Measurements from ENCODE around the gene ARHGEF28.

DNA sequence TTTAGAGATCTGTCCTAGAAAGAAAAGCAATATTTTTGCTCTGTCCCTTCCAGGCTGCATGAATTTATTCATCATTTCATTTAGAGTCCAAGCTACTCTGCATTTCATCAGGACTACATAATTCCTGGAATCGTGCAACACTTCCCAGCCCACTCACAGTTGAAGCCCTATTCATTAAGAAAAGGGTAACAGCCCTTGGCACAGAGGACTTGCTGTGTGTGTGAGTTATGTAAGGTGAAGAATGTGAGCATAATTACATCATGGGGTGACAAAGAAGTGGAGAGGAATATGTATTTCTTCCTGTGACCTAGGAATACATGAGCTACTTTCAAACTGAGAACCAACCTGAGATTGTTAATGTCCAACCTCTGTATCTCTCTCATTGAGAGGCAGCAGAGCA lies 317.4 kb downstream of the ARHGEF28 start:
- TF ChIP-seq, protein P1, sequence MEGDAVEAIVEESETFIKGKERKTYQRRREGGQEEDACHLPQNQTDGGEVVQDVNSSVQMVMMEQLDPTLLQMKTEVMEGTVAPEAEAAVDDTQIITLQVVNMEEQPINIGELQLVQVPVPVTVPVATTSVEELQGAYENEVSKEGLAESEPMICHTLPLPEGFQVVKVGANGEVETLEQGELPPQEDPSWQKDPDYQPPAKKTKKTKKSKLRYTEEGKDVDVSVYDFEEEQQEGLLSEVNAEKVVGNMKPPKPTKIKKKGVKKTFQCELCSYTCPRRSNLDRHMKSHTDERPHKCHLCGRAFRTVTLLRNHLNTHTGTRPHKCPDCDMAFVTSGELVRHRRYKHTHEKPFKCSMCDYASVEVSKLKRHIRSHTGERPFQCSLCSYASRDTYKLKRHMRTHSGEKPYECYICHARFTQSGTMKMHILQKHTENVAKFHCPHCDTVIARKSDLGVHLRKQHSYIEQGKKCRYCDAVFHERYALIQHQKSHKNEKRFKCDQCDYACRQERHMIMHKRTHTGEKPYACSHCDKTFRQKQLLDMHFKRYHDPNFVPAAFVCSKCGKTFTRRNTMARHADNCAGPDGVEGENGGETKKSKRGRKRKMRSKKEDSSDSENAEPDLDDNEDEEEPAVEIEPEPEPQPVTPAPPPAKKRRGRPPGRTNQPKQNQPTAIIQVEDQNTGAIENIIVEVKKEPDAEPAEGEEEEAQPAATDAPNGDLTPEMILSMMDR (IDR thresholded peaks at IDR 0.05), result no peak
- no peak for TF ChIP-seq POLR2A (IDR thresholded peaks at IDR 0.05)
